ENCODE measurements around the gene TNFRSF1B. TPM values are rescaled to one million over a fixed set of nuclear protein-coding genes. Genes with fewer than 3 reads are reported as not detected.

Gene TNFRSF1B
- total and polyA plus RNA-seq, 2 of the 8 experiments (the other 6 are each of a cell fraction or from before 2014, with no cell fraction given) = 1.7 to 2.9 TPM

DNA sequence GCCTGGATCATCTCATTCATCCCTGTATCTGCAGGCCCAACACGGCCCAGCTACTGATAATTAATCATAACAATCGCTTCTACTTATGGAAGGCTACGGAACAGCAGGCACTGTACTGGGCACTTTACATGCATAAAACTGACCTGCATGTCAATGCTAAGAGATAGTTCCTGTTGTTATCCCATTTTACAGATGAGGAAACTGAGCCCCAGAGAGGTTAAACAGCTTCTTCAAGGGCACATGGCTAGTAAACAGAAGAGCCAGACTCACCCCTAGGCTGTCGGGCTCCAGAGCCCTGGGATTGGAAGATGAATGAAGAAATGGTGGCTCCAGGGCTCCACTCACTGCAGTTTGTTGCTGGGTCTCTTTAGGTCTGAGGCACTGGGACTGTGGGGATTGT lies 35.8 kb downstream of the TNFRSF1B start:
- Histone ChIP-seq H2BK120ac (replicated peaks; ENCODE audit: low read depth, low read length) (no peak overlapping the region), H3K23ac (ENCODE audit: insufficient read length) (no peak overlapping the region), H3K36me3 (ENCODE audit: control insufficient read depth in 2 of 4, insufficient read depth in 4 of 4, low read length in 3 of 4) (no peaks in the 10 kb centered on the region), H3K9ac (replicated peaks in 1 of 4; ENCODE audit: extremely low read depth in 1 of 4, low read depth in 3 of 4, low read length in 3 of 4) (no peak overlapping the region), H4K5ac (ENCODE audit: insufficient read length, low read depth, low read length) (no peak overlapping the region), H3K4ac (replicated peaks; ENCODE audit: insufficient read length, low read depth, low read length) (no peak overlapping the region), H2BK20ac (ENCODE audit: low read length) (no peak overlapping the region), H4K91ac (replicated peaks; ENCODE audit: insufficient read length, low read length) (peak overlapping the region; percentile 20), H2BK15ac (ENCODE audit: low read length) (peak overlapping the region; percentile 40; the same call in 1 of the 2 replicates), H3K18ac (ENCODE audit: extremely low read depth, low read length) (no peak overlapping the region), H3K14ac (ENCODE audit: insufficient read length) (no peak overlapping the region), H4K20me1 (replicated peaks in 1 of 2; ENCODE audit: control insufficient read depth in 1 of 2, insufficient read depth in 2 of 2, low read length in 2 of 2) (peaks cover 0 to 1% of the 10 kb centered on the region in 2 experiments), H3K4me2 (ENCODE audit: insufficient read depth in 1 of 2, low read depth in 2 of 2, low read length in 2 of 2) (no peak overlapping the region), H2BK5ac (ENCODE audit: low read depth, low read length) (no peak overlapping the region), H3K9me3 (ENCODE audit: insufficient read depth in 2 of 2, low read depth in 1 of 2, low read length in 1 of 2) (no peaks in the 10 kb centered on the region), H2AFZ (ENCODE audit: low read length) (no peak overlapping the region), H3K56ac (replicated peaks; ENCODE audit: insufficient read length, low read depth, low read length) (no peak overlapping the region), H3K27ac (ENCODE audit: low read depth, low read length) (no peak overlapping the region), H2AK5ac (ENCODE audit: low read depth, low read length) (no peak overlapping the region), H3K79me1 (ENCODE audit: low read depth, low read length) (no peaks in the 10 kb centered on the region), H3K79me2 (ENCODE audit: control insufficient read depth in 1 of 2, insufficient read depth in 2 of 2, low read length in 2 of 2) (no peaks in the 10 kb centered on the region), H3K23me2 (ENCODE audit: low read depth, low read length) (peaks cover 3% of the 10 kb centered on the region; the same call in 1 of the 2 replicates), H4K8ac (ENCODE audit: extremely low read depth, insufficient read depth, low read length) (no peak overlapping the region; the same call in 1 of the 2 replicates), H3K27me3 (replicated peaks in 1 of 4; ENCODE audit: control insufficient read depth in 3 of 4, extremely low read depth in 1 of 4, insufficient read depth in 3 of 4, low read length in 3 of 4) (no peaks in the 10 kb centered on the region), H3K4me3 (ENCODE audit: extremely low read depth in 1 of 4, insufficient read depth in 2 of 4, low read depth in 3 of 4, low read length in 4 of 4) (no peak overlapping the region), H3K4me1 (replicated peaks in 1 of 4; ENCODE audit: control insufficient read depth in 3 of 4, insufficient read depth in 4 of 4, low read length in 3 of 4) (peaks cover 3 to 11% (median 8%) of the 10 kb centered on the region in 4 experiments), H2BK12ac (ENCODE audit: low read depth, low read length) (no peak overlapping the region; the same call in 1 of the 2 replicates)
- CTCF ChIA-PET (ENCODE audit: partially characterized antibody) = interaction anchor here (0.8 to 17.0 kb wide), 9 partner anchors 6 to 96 kb away, joined by 3 to 503 read pairs (median 3); no protein-coding TSS in a partner anchor
- POLR2A ChIA-PET (ENCODE audit: partially characterized antibody) = no interaction called here
- 93% methylated on average over 4 of the region's 4 CpGs; no CpG with 5 or more reads in 1 of the 2 experiments for WGBS, 2 experiments (ENCODE audit: extremely low coverage in 1 of 2, insufficient coverage in 1 of 2, insufficient read length in 1 of 2, insufficient replicate concordance in 2 of 2, low coverage in 1 of 2, low lambda C conversion rate in 2 of 2, missing lambda C conversion rate in 1 of 2)
- DNase-seq (ENCODE audit: low read depth in 1 of 2, low spot score in 2 of 2) = no peak
- TF ChIP-seq KDM1A (IDR thresholded peaks at IDR 0.05; ENCODE audit: borderline replicate concordance, low read length) (peak; percentile 71), POLR2AphosphoS5 (IDR thresholded peaks at IDR 0.05; ENCODE audit: low read depth, low read length) (no peak), POU5F1 (IDR thresholded peaks at IDR 0.05; ENCODE audit: low read depth, low read length) (no peak)
- no peak for FAIRE-seq

Measured in H1 (cell line).